ENCODE measurements around the gene IMPG2.

IMPG2 gene

DNA sequence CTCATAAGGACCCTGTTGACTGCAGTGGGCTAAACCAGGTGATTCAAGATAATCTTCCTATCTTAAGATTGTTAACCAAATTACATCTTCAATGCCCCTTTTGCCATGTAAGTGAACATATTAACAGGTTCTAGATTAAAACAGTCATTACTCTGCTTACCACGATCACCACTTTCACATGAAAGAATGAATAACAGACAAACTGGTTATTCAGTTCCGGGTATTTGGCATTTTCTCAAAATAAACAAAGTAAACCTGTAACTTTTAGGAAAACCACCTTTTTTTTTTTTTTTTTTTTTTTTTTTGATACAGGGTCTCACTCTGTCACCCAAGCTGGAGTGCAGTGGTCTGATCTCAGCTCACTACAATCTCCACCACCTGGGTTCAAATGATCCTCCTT is 131.2 kb downstream of the IMPG2 start:
- DNase-seq (ENCODE audit: extremely low read depth in 1 of 2, low read depth in 1 of 2), result no peak

DNA sequence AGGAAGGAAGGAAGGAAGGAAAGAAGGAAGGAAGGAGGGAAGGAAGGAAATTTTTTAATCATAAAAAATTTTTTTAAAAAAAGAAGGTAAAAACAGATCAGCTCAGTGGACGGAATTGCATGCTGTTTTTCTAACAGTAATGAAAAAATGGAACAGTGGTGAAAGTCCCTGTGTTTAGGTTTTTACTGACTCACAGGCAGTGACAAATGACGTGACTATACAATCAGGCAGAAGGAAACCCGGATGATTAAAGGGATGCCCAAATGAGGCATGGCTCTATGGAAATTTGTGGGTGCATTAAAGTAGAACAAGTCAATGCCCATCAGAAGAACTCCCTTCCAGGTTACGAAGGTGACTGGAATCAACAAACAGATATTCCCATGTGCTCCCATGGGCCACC is 135.0 kb downstream of the IMPG2 start:
- no peak for DNase-seq (ENCODE audit: extremely low read depth in 1 of 2, low read depth in 1 of 2)

DNA sequence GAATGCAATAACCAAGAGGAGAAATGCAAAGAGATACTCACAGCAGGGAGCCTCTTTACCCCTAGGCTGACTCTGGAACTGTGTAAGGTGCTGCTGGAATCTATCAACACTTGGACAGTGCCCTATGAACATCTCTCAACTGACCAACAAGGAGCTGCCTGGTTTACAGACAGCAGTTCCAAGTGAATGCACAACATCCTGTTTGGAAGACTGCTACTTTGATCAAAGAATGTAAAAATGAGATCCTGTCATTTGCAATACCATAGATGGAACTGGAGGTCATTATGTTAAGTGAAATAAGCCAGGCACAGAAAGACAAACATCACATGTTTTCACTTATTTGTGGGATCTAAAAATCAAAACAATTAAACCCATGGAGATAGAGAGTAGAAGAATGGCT is 136.3 kb downstream of the IMPG2 start:
- no peak for DNase-seq (ENCODE audit: extremely low read depth in 1 of 2, low read depth in 1 of 2)

DNA sequence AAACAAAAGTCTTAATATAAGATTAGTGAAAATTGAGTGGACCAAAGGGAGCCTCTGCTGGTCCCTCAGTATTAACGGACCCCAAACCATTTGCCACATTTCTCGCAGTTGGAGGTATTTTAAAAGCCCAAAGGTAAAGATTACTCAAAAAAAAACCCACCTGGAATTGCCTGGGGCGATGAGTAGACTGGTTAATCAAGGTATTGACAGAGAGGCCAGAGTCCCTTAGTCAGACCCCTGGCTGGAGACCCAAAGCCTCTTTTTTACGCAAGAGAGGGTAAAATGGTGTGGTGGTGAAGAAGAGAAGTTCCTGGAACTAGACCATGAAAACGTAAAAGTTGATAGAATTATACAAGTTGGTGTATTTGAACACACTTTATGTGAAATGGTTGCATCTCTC is 137.2 kb downstream of the IMPG2 start:
- DNase-seq (ENCODE audit: extremely low read depth in 1 of 2, low read depth in 1 of 2), result no peak

DNA sequence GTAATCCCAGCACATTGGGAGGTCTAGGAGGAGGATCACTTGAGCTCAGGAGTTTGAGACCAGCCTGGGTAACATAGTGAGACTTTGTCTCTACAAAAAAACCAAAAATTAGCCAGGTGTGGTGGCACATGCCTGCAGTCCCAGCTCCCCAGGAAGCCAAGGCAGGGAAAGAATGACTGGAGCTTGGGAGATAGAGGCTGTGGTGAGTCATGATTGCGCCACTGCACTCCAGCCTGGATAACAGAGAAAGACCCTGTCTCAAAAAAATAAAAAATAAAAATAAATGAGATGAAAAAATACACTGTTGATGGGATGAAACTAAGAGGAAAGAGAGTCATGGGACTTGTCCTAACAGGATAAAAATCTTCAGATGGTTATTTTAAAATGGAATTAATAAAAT is 137.6 kb downstream of the IMPG2 start:
- no peak for DNase-seq (ENCODE audit: extremely low read depth in 1 of 2, low read depth in 1 of 2)

DNA sequence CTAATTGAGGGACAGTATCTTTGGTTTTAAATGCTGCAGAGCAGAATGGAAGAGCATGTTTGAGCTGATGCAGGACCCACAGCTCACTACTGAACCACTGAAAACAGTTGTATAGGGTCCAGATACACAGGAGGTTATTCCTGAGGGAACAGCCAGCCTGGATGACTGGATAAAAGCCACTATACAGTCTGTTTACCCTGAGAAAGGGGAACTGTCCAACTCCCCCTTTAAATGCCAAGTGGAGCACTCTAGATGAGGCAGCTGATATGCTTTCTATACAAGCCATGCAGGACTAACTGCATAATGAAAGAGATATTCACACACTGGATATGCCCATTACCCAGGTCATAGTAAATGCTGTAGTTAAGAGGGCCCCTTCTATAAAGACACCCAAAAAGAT is 138.6 kb downstream of the IMPG2 start:
- no peak for DNase-seq (ENCODE audit: extremely low read depth in 1 of 2, low read depth in 1 of 2)

DNA sequence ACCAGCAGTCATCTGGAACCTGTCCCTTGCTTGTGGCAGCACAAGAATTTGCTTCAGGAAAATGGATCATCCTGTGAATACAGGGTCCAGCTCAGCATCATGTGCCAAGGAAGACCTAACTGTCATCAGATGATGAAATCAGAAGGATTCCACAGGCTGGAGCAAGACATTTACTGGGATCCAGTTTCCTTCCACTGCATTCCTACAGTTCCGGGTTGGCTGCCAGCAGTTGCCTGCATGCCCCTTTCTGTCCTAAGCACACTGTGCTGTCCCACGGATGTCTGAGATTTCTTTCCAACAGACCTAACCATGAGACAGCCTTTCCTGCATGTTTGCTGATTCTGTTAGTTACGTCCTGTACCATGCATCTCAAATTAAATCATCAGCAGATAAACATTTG is 140.7 kb downstream of the IMPG2 start:
- no peak for DNase-seq (ENCODE audit: extremely low read depth in 1 of 2, low read depth in 1 of 2)

DNA sequence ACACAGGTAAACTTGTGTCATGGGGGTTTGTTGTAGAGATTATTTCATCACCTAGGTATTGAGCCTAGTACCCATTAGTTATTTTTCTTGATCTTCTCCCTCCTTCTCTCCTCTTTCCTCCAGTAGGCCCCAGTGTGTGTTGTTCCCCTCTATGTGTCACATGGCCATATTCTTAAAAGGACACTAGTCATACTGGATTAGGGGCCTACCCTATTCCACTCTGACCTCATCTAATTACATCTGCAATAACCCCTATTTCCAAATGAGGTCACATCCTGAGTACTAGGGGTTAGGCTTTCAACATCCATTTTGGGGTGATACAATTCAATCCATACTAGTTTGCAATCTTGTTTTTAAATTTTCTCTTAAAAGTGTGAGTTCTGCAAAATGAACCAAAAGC is 142.8 kb downstream of the IMPG2 start:
- no peak for DNase-seq (ENCODE audit: extremely low read depth in 1 of 2, low read depth in 1 of 2)

Data from stimulated activated CD8-positive, alpha-beta memory T cell treated with anti-CD3 and anti-CD28 coated beads, Interleukin-7, amount 100 ng/mL, for 48 hours (primary cell).